ENCODE data around the gene GPX1. TPM values are rescaled to one million over a fixed set of nuclear protein-coding genes. Genes with fewer than 3 reads are reported as not detected.

Gene GPX1
- total RNA-seq, 2 experiments from 2014 or later, result 82.3 to 148 TPM

- no peak for DNase-seq (ENCODE audit: low spot score)
- no peaks in the 10 kb centered on the region for H4K20me1 ChIP-seq (ENCODE audit: insufficient read depth, low read length)
- peak overlapping the region; percentile 28 for H3K4me2 ChIP-seq (ENCODE audit: low read length)
- H3K36me3 ChIP-seq (ENCODE audit: insufficient read depth, low read length), result no peaks in the 10 kb centered on the region
- no peak overlapping the region for H2AFZ ChIP-seq (ENCODE audit: low read length)
- H3K9me3 ChIP-seq (ENCODE audit: low read length), result no peaks in the 10 kb centered on the region
- H3K4me1 ChIP-seq (ENCODE audit: insufficient read depth, low read length, poor library complexity, severe bottlenecking), result peaks cover 74% of the 10 kb centered on the region
- no peaks in the 10 kb centered on the region for H3K9me2 ChIP-seq (ENCODE audit: insufficient read depth, low read length)
- no TSS peak for BruUV-seq (replicated peaks)
- H3K27ac ChIP-seq (ENCODE audit: low read depth, low read length, poor library complexity, severe bottlenecking), result peak overlapping the region; percentile 40
- POLR2A ChIA-PET, result interaction anchor here (0.6 kb wide), 1 partner anchor 23 kb away, joined by 3 read pairs; no protein-coding TSS in a partner anchor
- no peak overlapping the region for H3K4me3 ChIP-seq (ENCODE audit: low read depth, low read length, poor library complexity, severe bottlenecking)
- intact Hi-C loops (cut with micrococcal nuclease; ENCODE audit: unreplicated experiment), result loop anchor here (10.0 kb wide), 1 partner anchor 1122 kb away; the partner anchor contains the start of gene CAMP
- CTCF ChIA-PET (ENCODE audit: unreplicated experiment), result no interaction called here
- TF ChIP-seq CTCF (conservative IDR thresholded peaks at IDR 0.05; ENCODE audit: low read length) (no peak), EZH2phosphoT487 (IDR thresholded peaks at IDR 0.05; ENCODE audit: borderline replicate concordance, low read depth, low read length) (no peak)
- H3K79me2 ChIP-seq (ENCODE audit: insufficient read depth, low read depth, low read length), result no peaks in the 10 kb centered on the region
Measured at GRCh38 chr3:49346797-49347251, 11.3 kb downstream of the GPX1 start.

- H3K4me1 ChIP-seq (ENCODE audit: insufficient read depth, low read length, poor library complexity, severe bottlenecking), result peaks cover 83% of the 10 kb centered on the region
- no peak overlapping the region for H2AFZ ChIP-seq (ENCODE audit: low read length)
- POLR2A ChIA-PET, result interaction anchor here (0.6 to 1.3 kb wide), 5 partner anchors 8 to 1099 kb away, joined by 3 to 10 read pairs (median 4); no protein-coding TSS in a partner anchor
- peak overlapping the region; percentile 10 for H3K4me2 ChIP-seq (ENCODE audit: low read length)
- no peaks in the 10 kb centered on the region for H3K9me2 ChIP-seq (ENCODE audit: insufficient read depth, low read length)
- no peaks in the 10 kb centered on the region for H3K36me3 ChIP-seq (ENCODE audit: insufficient read depth, low read length)
- TF ChIP-seq CTCF (conservative IDR thresholded peaks at IDR 0.05; ENCODE audit: low read length), result no peak
- no peak for TF ChIP-seq EZH2phosphoT487 (IDR thresholded peaks at IDR 0.05; ENCODE audit: borderline replicate concordance, low read depth, low read length)
- H4K20me1 ChIP-seq (ENCODE audit: insufficient read depth, low read length), result no peaks in the 10 kb centered on the region
- peak overlapping the region; percentile 9 for H3K27ac ChIP-seq (ENCODE audit: low read depth, low read length, poor library complexity, severe bottlenecking)
- CTCF ChIA-PET (ENCODE audit: unreplicated experiment), result no interaction called here
- no peak for DNase-seq (ENCODE audit: low spot score)
- no TSS peak for BruUV-seq (replicated peaks)
- intact Hi-C loops (cut with micrococcal nuclease; ENCODE audit: unreplicated experiment), result loop anchor here (5.0 to 10.0 kb wide), 2 partner anchors 329 to 1118 kb away; partner anchors contain the start of genes APEH and CAMP
- H3K79me2 ChIP-seq (ENCODE audit: insufficient read depth, low read depth, low read length), result peaks cover 16% of the 10 kb centered on the region
- no peaks in the 10 kb centered on the region for H3K9me3 ChIP-seq (ENCODE audit: low read length)
- no peak overlapping the region for H3K4me3 ChIP-seq (ENCODE audit: low read depth, low read length, poor library complexity, severe bottlenecking)
Measured at GRCh38 chr3:49343163-49343562, 15.0 kb downstream of the GPX1 start.

- H3K9me3 ChIP-seq (ENCODE audit: low read length), result no peaks in the 10 kb centered on the region
- no peaks in the 10 kb centered on the region for H4K20me1 ChIP-seq (ENCODE audit: insufficient read depth, low read length)
- H3K4me2 ChIP-seq (ENCODE audit: low read length), result peak overlapping the region; percentile 85
- no peak for TF ChIP-seq CTCF (conservative IDR thresholded peaks at IDR 0.05; ENCODE audit: low read length)
- no peak for TF ChIP-seq EZH2phosphoT487 (IDR thresholded peaks at IDR 0.05; ENCODE audit: borderline replicate concordance, low read depth, low read length)
- intact Hi-C loops (cut with micrococcal nuclease; ENCODE audit: unreplicated experiment), result loop anchor here (5.0 to 10.0 kb wide), 2 partner anchors 330 to 1117 kb away; partner anchors contain the start of genes APEH and CAMP
- ChIA-PET POLR2A (interaction anchor here (0.5 to 1.6 kb wide), 8 partner anchors 9 to 128 kb away, joined by 3 to 10 read pairs (median 4); partner anchors contain the start of genes DAG1, RHOA and TCTA), CTCF (ENCODE audit: unreplicated experiment) (no interaction called here)
- H3K9me2 ChIP-seq (ENCODE audit: insufficient read depth, low read length), result no peaks in the 10 kb centered on the region
- H3K79me2 ChIP-seq (ENCODE audit: insufficient read depth, low read depth, low read length), result peaks cover 28% of the 10 kb centered on the region
- peaks cover 4% of the 10 kb centered on the region for H3K36me3 ChIP-seq (ENCODE audit: insufficient read depth, low read length)
- peak overlapping the region; percentile 49 for H2AFZ ChIP-seq (ENCODE audit: low read length)
- DNase-seq (ENCODE audit: low spot score), result no peak
- H3K4me1 ChIP-seq (ENCODE audit: insufficient read depth, low read length, poor library complexity, severe bottlenecking), result peaks cover 83% of the 10 kb centered on the region
- H3K4me3 ChIP-seq (ENCODE audit: low read depth, low read length, poor library complexity, severe bottlenecking), result no peak overlapping the region
- H3K27ac ChIP-seq (ENCODE audit: low read depth, low read length, poor library complexity, severe bottlenecking), result peak overlapping the region; percentile 97
- BruUV-seq (replicated peaks), result no TSS peak
Measured at GRCh38 chr3:49341996-49342395, 16.2 kb downstream of the GPX1 start.
